ENCODE results near the gene OR52K1. TPM values are rescaled to one million over a fixed set of nuclear protein-coding genes. Genes with fewer than 3 reads are reported as not detected.

The OR52K1 gene
- polyA plus RNA-seq, 1 of the 3 experiments (the other 2 are of a cell fraction) = not detected

GRCh38 chr11:4436411-4436810 is 46.0 kb upstream of the OR52K1 start:
- Histone ChIP-seq H3K4me3 (ENCODE audit: low read depth in 2 of 2, low read length in 1 of 2) (no peak overlapping the region), H3K4me1 (ENCODE audit: control insufficient read depth in 1 of 2, insufficient read depth in 2 of 2, low read depth in 1 of 2, low read length in 1 of 2) (no peaks in the 10 kb centered on the region), H3K9me3 (no peaks in the 10 kb centered on the region), H3K9me2 (no peaks in the 10 kb centered on the region), H3K9ac (no peak overlapping the region), H3K4me2 (no peak overlapping the region), H4K20me1 (ENCODE audit: insufficient read depth) (no peaks in the 10 kb centered on the region), H3K79me2 (ENCODE audit: insufficient read depth) (no peaks in the 10 kb centered on the region), H3K36me3 (replicated peaks in 1 of 2; ENCODE audit: control insufficient read depth in 1 of 2, insufficient read depth in 2 of 2, low read length in 1 of 2) (no peaks in the 10 kb centered on the region), H3K27ac (ENCODE audit: low read depth in 2 of 2, low read length in 1 of 2) (no peak overlapping the region), H3K27me3 (ENCODE audit: insufficient read depth) (no peaks in the 10 kb centered on the region), H3F3A (replicated peaks; ENCODE audit: insufficient read depth) (no peaks in the 10 kb centered on the region), H2AFZ (ENCODE audit: low read depth) (no peak overlapping the region)
- 8% methylated on average over 1 of the region's 1 CpG for WGBS (ENCODE audit: low lambda C conversion rate)
- DNase-seq = no peak
- ChIA-PET CTCF (no interaction called here), POLR2A (no interaction called here)
- TF ChIP-seq POLR2AphosphoS5 (IDR thresholded peaks at IDR 0.05; ENCODE audit: low read depth, low read length) (no peak), FOSL2 (IDR thresholded peaks at IDR 0.05; ENCODE audit: borderline replicate concordance, low read depth) (no peak), NRF1 (IDR thresholded peaks at IDR 0.05; ENCODE audit: low read depth, low read length) (no peak), YY1 (IDR thresholded peaks at IDR 0.05; ENCODE audit: low read depth) (no peak), NFIC (IDR thresholded peaks at IDR 0.05; ENCODE audit: borderline replicate concordance) (no peak), FOXM1 (IDR thresholded peaks at IDR 0.05; ENCODE audit: low read depth) (no peak), RFX5 (IDR thresholded peaks at IDR 0.05; ENCODE audit: low read length) (no peak), MEF2A (IDR thresholded peaks at IDR 0.05; ENCODE audit: borderline replicate concordance, low read depth) (no peak), IRF3 (IDR thresholded peaks at IDR 0.05; ENCODE audit: low read depth, low read length) (no peak)

- Histone ChIP-seq H3K4me2 (no peak overlapping the region), H3K36me3 (replicated peaks in 1 of 2; ENCODE audit: control insufficient read depth in 1 of 2, insufficient read depth in 2 of 2, low read length in 1 of 2) (no peaks in the 10 kb centered on the region), H3K27me3 (ENCODE audit: insufficient read depth) (no peaks in the 10 kb centered on the region), H3K27ac (ENCODE audit: low read depth in 2 of 2, low read length in 1 of 2) (no peak overlapping the region), H3F3A (replicated peaks; ENCODE audit: insufficient read depth) (no peaks in the 10 kb centered on the region), H3K9me3 (no peaks in the 10 kb centered on the region), H3K4me1 (ENCODE audit: control insufficient read depth in 1 of 2, insufficient read depth in 2 of 2, low read depth in 1 of 2, low read length in 1 of 2) (no peaks in the 10 kb centered on the region), H3K9me2 (no peaks in the 10 kb centered on the region), H3K4me3 (ENCODE audit: low read depth in 2 of 2, low read length in 1 of 2) (no peak overlapping the region), H2AFZ (ENCODE audit: low read depth) (no peak overlapping the region), H4K20me1 (ENCODE audit: insufficient read depth) (no peaks in the 10 kb centered on the region), H3K79me2 (ENCODE audit: insufficient read depth) (no peaks in the 10 kb centered on the region), H3K9ac (no peak overlapping the region)
- CTCF ChIA-PET = no interaction called here
- no peak for DNase-seq
- POLR2A ChIA-PET = no interaction called here
- 2% methylated on average over 3 of the region's 3 CpGs for WGBS (ENCODE audit: low lambda C conversion rate)
- no peak for TF ChIP-seq RFX5 (IDR thresholded peaks at IDR 0.05; ENCODE audit: low read length)
- no peak for TF ChIP-seq RAD21 (IDR thresholded peaks at IDR 0.05; ENCODE audit: low read length)
- no peak for TF ChIP-seq ELF1 (IDR thresholded peaks at IDR 0.05)
- TF ChIP-seq REST (IDR thresholded peaks at IDR 0.05; ENCODE audit: low read depth, low read length) = no peak
- no peak for TF ChIP-seq PBX3 (IDR thresholded peaks at IDR 0.05)
- no peak for TF ChIP-seq TEAD4 (IDR thresholded peaks at IDR 0.05; ENCODE audit: borderline replicate concordance, insufficient read depth)
- TF ChIP-seq USF1 (IDR thresholded peaks at IDR 0.05; ENCODE audit: borderline replicate concordance, low read depth) = no peak
- no peak for TF ChIP-seq CTCF (IDR thresholded peaks at IDR 0.05)
- TF ChIP-seq TAF1 (IDR thresholded peaks at IDR 0.05; ENCODE audit: borderline replicate concordance, low read depth, low read length) = no peak
- TF ChIP-seq JUND (IDR thresholded peaks at IDR 0.05) = no peak
- TF ChIP-seq NFIC (IDR thresholded peaks at IDR 0.05; ENCODE audit: borderline replicate concordance) = no peak
- TF ChIP-seq MAX (IDR thresholded peaks at IDR 0.05; ENCODE audit: low read depth) = no peak
- no peak for TF ChIP-seq EP300 (IDR thresholded peaks at IDR 0.05; ENCODE audit: borderline replicate concordance in 1 of 2, low read depth in 1 of 2, low read length in 1 of 2)
- TF ChIP-seq FOSL2 (IDR thresholded peaks at IDR 0.05; ENCODE audit: borderline replicate concordance, low read depth) = no peak
- TF ChIP-seq TCF12 (IDR thresholded peaks at IDR 0.05) = no peak
- TF ChIP-seq NRF1 (IDR thresholded peaks at IDR 0.05; ENCODE audit: low read depth, low read length) = no peak
- no peak for TF ChIP-seq GABPA (IDR thresholded peaks at IDR 0.05; ENCODE audit: low read depth)
These were observed 40.9 kb upstream of the OR52K1 start for GRCh38 chr11:4441515-4441914.
